ENCODE measurements around the gene CAMTA1.

- TF ChIP-seq MYNN (tag by site-specific recombination; IDR thresholded peaks at IDR 0.05; ENCODE audit: borderline replicate concordance): no peak
- TF ChIP-seq ATF2 (tag by site-specific recombination; IDR thresholded peaks at IDR 0.05; ENCODE audit: low read depth): no peak
- no peak for TF ChIP-seq ZNF266 (tag by site-specific recombination; IDR thresholded peaks at IDR 0.05; ENCODE audit: low read depth)
- TF ChIP-seq ZNF274 (IDR thresholded peaks at IDR 0.05; ENCODE audit: low read length): no peak
- no peak for TF ChIP-seq ZNF274 (tag by site-specific recombination; IDR thresholded peaks at IDR 0.05; ENCODE audit: borderline replicate concordance)
- no peak for TF ChIP-seq CTCF (tag by site-specific recombination; IDR thresholded peaks at IDR 0.05)
Observed at GRCh38 chr1:6801199-6801598, 15.9 kb downstream of the CAMTA1 start.

All from HEK293 (cell line).